Activated CD8-positive, alpha-beta memory T cell treated with anti-CD3 and anti-CD28 coated beads, Interleukin-2, amount 50 U/mL, for 4 hours (primary cell): Measurements from ENCODE around the gene TMEM127.
"Not testable (repeated sequence)": the region's sequence is repeated elsewhere in the genome, so short reads cannot be mapped to it uniquely, and the experiment has no call there.

Source experiments
- DNase-seq: peaks from one replicate; pipeline ENCODE4 v3.0.0-alpha.2; 2020

The TMEM127 gene

DNA sequence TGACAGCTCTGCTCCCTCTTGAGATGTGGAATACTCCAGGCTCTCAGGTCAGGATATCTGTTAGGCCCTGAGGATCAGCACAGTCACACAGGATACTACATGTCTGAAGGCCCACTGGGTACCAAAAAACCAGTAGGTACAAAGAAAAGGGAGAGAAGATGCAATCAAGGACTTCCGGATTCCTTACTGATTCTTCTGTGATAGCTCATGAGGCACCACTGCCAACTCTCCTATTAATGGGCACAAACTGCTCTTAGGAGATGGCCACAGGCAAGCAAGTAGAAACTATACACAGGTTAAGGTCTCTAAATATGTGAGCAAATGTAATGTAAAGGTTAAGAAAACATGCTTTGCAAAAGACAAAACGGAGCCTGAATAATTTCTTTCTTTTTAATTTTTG, 3.5 kb downstream of the TMEM127 start:
- no peak for DNase-seq

DNA sequence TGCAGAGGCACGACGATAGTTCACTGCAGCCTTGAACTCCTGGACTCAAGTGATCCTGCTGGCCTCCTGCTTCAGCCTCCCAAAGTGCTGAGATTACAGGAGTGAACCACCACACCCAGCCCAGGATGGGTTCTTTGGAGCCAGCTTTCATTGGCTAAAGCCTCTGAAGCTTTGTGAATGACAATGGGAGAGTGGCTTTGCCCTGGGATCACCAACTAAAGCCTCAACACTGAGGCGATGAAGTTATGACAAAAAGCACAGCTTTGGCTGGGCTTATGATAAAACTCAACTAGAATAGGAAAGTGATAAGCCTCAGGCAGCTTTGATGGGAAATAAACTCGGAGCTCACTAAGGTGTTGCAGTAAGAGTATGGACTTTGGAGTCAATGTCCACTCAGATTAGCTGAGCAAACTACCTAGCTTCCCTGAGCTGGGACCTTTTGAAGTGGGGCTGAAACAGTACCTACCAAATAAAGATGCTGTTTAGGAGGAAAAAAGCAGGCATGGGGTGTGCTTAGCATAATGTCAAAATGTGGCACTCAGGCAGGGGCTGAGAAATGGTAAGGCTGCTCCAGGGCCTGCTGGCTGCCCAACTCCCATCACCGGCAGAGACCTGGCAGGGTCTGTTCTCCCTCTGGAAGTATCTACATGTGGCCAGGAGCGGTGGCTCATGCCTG, 4.3 kb downstream of the TMEM127 start:
- DNase-seq, result no peak

DNA sequence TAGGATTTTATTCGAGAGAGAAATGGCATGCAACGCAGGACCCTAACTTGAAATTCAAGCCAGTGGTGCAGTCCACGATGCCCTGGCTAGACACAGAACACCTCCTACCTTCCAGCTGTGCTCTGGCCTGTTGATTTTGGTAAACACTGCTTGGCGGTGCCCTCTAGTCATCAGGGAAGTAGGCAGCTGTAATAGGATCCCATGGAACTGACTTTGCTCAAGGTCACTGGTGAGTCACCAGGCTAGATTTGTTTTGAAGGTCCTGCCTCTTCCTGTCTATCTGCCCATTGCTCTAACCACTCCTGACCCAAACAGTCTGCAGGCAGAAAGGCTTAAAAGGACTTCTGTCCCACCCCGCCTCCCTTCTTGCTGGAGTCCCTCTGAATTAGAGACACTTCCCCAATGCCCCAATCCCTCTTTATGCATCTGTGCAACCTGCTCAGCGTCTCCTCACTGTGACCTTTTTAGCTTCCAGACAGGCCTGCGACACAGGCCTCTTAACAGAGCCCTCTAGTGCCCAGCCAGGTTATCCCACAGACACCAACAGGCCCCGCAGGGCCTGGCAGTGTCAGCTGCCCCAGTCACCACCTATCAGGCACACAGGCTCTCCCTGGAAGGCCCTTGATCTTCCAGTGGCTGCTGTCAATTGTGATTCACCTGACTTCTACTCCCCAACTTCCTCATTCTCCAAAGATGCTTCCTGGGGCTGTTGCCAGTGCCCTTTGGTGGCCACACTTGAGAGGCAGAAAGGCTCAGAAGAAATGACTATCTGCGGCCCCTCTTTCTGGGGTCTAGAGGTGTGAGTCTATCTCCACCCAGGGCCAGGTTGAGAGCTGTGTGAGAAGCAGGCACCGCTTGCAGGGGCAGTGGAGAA, 5.2 kb downstream of the TMEM127 start:
- no peak for DNase-seq

DNA sequence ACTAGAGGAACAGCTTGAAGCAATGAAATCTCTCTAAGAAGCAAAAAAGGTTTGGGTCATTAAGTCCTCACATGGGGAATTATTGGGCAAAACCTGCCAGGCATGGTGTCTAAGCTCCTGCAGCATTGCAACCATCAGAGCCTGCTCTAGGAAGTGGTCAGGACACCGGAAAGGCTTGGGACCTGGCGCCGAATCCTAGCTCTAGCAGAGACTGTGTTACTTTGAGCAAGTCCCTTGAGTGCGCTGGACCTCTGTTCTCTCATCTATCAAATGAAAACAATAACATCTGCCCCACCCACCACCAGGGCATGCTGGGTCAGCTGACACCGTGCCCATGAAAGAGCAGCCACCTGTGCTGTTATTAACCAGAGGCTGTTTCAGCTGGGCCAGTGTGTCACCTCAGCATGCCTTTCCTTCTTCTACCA, 6.3 kb downstream of the TMEM127 start:
- no peak for DNase-seq

DNA sequence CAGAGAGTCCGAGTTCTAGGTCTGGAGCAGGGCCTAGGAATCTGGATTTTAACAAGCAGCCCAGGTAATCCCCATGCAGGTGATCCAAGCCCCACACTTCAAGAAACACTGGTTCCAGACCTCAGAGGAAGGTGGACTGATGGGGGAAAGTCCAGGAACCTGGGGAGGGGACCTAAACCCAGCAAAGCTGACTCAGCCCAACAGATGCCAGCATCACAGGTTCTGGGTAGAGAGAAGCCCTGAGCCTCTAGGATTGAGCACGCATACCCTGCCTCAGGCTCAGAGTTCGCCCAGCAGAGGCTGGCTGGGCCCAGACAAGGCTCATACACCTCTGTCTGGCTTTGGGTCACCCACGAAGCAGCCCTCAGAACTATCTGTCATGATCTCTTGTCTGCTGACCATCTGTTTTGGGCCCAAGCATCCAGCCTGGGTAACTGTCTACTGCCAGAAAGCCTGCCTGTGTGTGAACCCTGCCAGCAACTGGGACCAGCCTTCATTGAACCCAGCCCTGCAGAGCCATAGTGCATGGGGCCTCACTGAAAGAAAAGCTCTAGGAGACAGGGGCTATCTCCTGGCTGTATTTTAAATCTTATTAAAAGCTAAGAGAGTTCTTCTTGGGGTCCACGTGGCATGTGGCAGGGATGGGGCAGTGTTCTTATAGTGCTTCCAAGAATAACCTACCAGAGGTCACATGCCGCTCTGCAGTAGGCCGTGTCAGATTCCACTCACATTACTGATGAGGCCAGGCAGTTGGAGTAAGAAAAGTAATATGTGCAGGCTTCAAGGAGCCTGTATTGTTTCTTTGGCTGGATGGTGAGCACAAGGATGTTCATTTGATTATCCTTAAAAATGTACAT, 7.4 kb downstream of the TMEM127 start:
- DNase-seq, result no peak

DNA sequence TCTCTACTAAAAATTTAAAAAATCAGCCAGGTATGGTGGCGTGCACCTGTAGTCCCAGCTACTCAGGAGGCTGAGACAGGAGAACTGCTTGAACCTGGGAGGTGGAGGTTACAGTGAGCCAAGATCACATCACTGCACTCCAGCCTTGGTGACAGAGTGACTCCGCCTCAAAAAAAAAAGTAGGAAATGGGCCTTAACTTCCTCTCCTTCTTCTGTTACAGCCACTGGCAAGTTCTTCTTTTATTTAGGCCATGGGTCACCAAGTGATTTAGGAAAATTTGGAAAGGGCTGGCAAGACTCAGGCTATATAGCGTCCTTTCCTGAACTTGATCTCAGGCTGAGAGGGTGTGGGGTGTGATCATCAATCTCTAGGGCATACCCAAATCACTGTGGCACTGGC, 8.1 kb downstream of the TMEM127 start:
- not testable (repeated sequence) for DNase-seq

DNA sequence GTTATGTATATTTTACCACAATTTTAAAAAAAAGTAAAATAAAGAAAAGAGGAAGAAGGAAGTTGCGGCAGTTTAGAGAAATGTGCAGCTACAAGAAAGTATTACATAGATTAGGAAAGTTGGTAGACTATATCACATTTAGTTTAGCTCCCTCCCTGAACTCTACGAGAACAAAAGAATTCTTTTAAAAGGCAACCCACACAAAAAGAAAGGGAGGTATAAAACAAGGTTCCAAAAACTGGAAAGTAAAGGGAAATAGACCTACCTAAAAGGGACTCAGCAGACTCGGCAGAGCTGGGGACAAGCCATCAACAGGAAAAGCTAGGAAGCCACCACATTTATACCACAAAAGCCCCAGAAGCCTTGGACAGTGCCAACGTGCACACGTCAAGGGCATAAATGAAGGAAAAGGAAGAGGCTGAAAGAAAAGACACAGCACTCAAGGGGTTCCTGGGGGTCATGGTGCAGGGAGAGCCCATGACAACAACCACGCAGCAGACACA, 9.1 kb downstream of the TMEM127 start:
- DNase-seq, result no peak

DNA sequence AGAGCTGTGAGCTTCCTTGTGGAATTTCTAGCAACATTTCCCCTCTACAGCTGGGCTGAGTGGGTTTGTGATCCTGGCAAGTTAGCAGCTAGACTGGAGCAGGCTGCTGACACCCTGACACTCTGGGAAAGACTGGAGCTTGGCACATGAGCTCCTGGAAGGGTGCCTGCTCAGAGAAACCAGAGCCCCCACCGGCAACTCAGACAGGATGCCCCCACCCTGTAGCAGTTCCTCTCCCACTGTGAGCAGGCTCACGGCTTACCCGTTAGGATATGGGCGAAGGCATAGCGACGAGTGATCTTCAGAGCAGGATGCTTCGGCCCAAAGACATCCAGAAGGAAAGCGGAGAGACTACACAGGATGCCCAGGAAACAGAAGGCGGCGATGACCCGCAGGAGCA, 11.2 kb downstream of the TMEM127 start:
- no peak for DNase-seq

DNA sequence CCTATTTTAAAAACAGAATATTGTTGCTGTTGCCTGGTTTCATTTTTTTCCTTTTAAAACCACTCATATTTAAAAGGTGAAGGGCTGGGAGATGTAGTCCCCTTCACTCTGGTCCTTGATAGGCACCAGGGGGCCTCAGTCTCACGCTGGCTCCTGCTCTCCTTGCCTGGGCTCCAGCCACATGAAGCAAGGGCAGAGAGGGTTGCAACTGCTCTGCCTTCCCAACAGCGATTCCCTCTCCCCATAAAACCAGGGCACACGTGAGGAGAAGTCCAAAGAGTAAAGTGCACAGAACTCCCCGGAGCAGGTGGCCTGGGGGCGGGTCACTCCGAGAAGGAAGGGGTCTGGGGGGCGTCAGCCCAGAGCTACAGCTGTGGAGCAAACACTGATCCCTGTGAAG, 12.8 kb downstream of the TMEM127 start:
- no peak for DNase-seq

DNA sequence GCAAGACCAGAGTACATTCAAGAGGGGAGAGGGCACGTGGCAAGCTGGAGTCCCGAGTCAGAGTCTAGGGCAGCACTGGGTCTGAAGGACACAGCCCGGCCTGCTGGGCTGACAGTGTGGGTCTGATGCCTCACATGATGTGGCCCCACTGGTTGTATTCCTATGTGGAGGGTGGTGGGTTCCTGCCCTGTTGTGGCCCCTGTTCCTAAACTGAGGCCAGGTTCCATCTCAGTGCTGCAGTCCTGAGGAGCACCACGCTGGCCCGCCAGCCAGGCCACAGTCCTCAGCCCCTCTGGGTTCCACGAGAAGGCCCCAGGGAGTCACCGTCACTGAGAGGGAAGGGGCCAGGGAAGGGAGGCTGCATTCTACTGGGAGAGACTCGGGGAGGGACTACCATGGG, 13.3 kb downstream of the TMEM127 start:
- no peak for DNase-seq

DNA sequence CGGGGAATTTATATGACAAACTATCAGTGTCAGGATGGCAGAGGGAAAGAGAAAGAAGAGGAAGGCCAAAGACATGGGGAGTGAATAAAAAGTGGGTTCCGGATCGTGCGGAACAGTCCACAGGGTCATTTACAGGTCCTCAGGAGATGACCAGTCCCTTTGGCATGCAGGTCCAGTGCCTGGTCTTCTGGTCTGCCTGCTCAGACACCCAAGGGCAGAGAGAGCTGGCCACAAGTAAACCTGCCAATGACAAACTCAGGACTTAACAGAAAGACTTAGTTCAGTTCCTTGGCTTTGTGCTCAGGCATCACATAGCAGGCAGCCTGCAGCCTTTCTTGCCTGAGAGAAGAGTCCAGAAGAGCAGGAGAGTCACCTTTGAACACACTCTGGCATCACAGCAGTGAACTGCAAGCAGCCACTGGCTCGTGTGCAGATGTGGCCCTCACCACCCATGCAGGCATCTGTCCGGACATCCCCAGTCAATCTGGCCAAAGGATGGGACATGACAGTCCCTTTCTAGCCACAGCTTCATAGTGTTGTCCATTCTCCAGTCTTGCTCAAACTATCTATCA, 14.0 kb downstream of the TMEM127 start:
- DNase-seq, result no peak

DNA sequence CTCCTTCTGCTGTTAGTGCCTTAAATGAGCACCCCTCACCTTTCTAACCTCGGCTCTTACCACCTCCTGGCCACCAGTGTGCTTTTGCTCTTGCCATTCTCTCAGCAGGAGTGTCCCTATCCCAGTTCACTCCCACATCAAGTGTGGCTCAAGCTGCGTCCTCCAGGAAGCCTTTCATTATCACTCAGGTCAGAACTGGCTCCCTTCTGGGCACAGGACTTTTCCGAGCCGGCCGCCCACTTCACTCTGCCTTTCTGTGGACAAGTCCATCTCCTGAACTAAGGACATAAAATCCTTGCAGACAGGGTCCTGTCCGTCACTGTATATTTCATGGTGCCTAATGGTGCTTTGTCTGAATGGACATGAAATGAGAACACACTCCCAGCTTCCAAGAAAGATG, 15.6 kb downstream of the TMEM127 start:
- no peak for DNase-seq

DNA sequence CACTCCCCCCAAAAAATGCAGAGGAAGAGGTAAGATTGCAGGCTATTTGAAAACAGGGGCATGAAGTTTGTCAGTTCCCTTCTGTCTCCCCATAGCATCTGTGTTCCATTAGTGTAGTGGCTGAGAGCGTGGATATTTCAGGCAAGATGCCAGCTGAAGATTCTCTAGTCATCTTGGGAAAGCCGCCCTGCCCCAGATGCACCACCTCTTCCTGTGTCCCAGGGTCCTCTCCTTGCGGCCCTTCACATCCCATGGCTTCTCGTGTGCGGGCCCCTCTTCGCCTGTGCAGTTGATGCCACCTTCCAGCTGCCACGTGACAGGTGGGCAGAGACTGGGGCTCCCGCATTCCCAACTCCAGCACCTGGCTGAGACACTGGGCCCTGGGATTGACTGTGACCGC, 16.1 kb downstream of the TMEM127 start:
- no peak for DNase-seq

DNA sequence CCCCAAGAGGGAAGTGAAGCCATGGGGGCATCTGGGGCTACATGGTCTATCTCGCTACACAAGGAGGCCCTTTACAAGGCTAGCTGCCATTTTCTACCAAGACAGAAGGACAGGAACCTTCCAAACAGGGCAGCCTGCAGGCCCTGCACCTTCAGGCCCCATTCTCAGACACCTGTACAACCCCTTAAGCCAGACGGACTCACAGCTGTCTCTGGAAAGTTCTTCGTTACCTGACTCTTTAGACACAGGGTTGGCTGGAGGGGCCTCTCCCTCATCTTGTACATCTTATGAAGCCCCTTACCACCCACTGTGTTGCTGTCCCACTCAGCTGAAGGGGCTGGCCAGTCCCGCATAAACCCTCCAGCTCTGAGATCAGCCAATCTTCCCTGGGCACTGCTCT, 17.2 kb downstream of the TMEM127 start:
- no peak for DNase-seq

DNA sequence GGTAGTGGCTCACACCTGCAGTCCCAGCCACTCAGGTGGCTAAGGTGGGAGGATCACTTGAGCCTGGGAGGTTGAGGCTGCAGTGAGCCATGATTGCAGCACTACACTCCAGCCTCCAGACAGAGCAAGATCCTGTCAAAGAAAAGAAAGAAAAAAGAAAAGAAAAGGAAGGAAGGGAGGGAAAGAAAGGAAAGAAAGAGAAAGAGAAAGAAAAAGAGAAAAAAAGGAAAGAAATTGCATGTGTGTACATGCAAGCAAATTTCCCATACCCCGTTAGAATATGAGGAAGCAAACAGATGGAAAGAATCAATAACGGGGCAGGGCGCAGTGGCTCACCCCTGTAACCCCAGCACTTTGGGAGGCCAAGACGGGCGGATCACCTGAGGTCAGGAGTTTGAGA, 17.9 kb downstream of the TMEM127 start:
- no peak for DNase-seq

DNA sequence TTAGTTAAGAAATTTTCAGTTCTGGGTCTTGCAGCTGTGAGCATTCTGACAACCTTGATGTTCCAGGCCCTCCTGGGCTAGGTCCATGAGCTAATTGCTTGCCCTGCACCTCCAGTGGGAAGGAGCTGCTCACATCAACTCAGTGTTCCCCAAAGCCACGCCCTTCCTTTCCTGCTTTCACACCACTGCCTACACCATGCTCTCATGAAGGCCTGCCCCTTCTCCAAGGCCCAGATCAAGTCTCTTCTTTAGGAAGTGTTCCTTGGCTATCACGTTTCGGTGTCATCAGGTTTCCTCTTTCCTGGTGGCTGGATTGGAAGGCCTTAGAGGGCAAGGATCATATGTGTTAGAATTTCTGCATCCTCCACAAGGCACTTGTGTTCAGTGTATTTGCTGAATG, 18.8 kb downstream of the TMEM127 start:
- DNase-seq, result no peak

DNA sequence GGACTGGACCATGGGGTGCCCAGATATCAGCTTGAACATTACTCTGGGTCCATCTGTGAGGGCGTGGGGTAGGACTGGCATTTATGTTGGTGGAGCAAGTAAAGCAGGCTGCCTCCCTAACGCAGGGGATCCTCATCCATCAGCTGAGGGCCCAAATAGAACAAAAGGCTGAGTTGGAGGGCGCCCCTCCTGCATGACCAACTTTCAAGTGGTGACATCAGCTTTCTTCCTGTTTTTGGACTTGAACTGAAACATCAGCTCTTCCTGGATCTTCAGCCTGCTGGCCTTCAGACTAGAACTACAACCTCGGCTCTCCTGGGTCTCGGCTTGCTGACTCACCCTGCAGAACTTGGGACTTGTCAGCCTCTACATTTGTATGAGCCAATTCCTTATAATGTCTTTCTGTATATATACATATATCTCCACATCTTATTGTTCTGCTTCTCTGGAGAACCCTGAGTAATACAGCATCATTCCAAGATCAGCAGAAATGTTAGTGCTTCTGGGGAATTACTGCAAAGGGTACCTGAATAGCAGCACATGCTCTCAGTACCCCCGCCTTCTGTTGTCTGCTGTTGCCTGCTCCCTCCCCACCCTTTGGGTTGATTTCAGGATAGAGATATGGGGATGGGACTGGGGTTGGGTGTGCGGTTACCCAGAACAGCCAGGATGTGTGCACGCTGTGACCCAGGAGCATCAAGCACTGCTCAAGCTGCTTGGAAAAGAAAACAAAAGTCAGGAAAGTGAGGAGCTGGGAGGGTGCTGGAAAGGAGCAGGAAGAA, 20.0 kb downstream of the TMEM127 start:
- DNase-seq, result no peak

DNA sequence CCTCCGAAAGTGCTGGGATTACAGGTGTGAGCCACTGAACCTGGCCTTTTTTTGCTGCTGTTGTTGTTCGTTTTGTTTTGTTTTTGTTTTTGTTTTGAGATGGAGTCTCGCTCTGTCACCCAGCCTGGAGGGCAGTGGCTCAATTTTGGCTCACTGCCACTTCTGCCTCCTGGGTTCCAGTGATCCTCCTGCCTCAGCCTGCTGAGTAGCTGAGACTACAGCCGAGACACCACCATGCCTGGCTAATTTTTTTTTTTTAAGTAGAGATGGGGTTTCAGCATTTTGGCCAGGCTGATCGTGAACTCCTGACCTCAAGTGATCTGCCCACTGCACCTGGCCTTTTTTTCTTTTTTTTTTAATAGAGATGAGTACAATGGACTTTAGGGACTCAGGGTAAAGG, 22.0 kb downstream of the TMEM127 start:
- DNase-seq, result no peak

DNA sequence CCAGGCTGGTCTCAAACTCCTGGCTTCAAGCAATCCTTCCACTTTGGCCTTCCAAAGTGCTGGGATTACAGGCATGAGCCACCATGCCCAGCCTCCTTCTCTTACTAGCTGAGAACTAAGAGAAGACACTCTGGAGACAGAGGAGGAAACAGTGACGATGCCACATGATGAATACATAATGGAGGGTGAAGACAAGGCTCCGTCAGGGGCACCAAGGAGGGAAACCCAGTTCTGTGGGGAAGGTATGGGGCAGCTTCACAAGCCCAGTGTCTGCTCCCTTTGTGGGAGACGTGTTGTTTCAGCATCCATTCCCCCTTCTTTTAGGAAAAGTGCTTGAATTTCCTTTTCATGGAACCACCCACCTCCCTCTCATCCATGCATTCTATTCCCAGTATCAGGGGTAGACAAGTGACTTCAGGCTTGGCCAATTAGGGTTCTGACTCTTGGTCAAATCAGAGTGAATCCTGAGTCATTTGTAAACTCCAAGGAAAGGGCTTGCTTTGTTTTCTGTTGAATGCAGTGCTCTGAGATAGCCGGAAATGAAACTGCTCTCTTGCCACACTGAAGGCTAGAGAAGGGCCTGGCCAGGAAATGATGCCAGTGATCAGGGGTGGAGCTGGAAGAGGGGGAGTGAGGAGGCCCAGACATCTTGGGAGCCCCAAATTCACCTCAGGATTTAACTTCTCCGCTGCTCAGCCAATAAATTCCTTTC, 23.7 kb downstream of the TMEM127 start:
- no peak for DNase-seq

DNA sequence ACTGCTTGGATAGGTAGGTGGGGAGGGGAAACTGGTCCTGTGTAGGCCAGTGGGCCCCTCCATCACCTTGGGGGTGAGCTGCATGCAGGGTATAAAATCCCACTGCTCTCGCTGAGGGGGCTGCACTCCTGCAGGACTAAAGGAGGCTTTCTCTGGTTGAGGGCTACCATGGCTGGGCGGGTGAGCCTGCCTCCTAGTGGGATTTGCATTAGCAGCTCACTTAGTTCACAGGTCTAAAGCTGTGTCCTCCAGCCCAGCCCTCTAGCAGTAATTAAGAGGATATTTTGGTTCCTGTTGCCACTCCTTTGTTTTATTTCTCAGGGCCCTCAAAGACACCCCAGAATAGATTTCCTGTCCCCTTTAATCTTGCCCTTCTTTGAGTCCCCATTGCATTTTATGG, 24.6 kb downstream of the TMEM127 start:
- no peak for DNase-seq

DNA sequence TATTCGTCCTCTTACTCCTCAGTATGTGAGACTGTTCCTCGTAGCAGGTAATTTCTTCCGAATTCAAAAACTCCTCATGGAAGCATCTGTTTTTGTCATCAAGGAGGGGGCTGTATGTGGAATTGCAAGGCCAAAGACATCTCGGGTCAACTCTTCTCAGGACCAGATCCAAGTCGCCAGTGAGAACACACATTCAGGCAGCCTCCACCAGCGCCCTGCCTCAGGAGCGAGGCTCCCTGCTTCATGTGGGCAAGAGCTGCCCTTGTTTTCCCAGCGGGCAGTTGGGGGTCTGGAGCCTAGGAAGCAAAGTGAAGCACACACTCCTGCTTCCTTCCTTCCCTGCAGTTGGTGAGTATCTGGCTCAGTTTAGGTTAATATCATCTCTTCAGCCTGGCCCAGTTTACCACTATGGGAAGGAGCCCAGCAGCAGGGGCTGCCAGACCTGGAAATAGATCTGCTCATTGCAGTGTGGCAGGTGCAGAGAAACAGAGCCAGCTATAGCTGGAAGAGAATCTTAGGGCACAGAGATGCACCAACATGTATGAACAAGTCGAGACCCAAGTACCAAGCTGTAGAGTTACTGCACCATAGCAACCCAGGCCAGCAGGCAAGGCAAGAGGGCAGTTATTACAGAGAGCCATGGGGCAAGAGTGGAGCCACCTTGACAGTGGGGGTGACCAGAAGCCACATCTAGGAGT, 25.3 kb downstream of the TMEM127 start:
- DNase-seq, result no peak
